NB4 (cell line): ENCODE data around the gene COL8A1.

Experiments
- POLR2A ChIP-seq: IDR thresholded peaks from 2 replicates; pipeline ENCODE4 v1.6.1; 2011; ENCODE audit warnings: mild to moderate bottlenecking; ENCODE audit not compliant: insufficient read length; ENCODE audit errors: extremely low read depth
- TF ChIP-seq, protein P1 (sequence below): IDR thresholded peaks from one replicate; pipeline ENCODE4 v1.5.1; 2012; ENCODE audit warnings: low read depth, low read length

GRCh38 chr3:99747915-99748314 lies 109.5 kb downstream of the COL8A1 start:
- no peak for TF ChIP-seq POLR2A
- TF ChIP-seq, protein P1, sequence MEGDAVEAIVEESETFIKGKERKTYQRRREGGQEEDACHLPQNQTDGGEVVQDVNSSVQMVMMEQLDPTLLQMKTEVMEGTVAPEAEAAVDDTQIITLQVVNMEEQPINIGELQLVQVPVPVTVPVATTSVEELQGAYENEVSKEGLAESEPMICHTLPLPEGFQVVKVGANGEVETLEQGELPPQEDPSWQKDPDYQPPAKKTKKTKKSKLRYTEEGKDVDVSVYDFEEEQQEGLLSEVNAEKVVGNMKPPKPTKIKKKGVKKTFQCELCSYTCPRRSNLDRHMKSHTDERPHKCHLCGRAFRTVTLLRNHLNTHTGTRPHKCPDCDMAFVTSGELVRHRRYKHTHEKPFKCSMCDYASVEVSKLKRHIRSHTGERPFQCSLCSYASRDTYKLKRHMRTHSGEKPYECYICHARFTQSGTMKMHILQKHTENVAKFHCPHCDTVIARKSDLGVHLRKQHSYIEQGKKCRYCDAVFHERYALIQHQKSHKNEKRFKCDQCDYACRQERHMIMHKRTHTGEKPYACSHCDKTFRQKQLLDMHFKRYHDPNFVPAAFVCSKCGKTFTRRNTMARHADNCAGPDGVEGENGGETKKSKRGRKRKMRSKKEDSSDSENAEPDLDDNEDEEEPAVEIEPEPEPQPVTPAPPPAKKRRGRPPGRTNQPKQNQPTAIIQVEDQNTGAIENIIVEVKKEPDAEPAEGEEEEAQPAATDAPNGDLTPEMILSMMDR: no peak
